OCI-LY3 (cell line): ENCODE data around the gene ZNF608.

Source experiments
- EZH2phosphoT487 ChIP-seq: fragments of 200-600 bp; shearing (Covaris generic); IDR thresholded peaks from 2 replicates; pipeline ENCODE4 v1.6.1; 2018; ENCODE audit warnings: antibody characterized with exemption, mixed run types, low read depth
- TF ChIP-seq, protein P1 (sequence below): fragments of 200-600, 300-600 bp; sonication (generic); IDR thresholded peaks from 2 replicates; pipeline ENCODE4 v1.5.1; 2014; ENCODE audit warnings: antibody characterized with exemption, low read length, low read depth

DNA sequence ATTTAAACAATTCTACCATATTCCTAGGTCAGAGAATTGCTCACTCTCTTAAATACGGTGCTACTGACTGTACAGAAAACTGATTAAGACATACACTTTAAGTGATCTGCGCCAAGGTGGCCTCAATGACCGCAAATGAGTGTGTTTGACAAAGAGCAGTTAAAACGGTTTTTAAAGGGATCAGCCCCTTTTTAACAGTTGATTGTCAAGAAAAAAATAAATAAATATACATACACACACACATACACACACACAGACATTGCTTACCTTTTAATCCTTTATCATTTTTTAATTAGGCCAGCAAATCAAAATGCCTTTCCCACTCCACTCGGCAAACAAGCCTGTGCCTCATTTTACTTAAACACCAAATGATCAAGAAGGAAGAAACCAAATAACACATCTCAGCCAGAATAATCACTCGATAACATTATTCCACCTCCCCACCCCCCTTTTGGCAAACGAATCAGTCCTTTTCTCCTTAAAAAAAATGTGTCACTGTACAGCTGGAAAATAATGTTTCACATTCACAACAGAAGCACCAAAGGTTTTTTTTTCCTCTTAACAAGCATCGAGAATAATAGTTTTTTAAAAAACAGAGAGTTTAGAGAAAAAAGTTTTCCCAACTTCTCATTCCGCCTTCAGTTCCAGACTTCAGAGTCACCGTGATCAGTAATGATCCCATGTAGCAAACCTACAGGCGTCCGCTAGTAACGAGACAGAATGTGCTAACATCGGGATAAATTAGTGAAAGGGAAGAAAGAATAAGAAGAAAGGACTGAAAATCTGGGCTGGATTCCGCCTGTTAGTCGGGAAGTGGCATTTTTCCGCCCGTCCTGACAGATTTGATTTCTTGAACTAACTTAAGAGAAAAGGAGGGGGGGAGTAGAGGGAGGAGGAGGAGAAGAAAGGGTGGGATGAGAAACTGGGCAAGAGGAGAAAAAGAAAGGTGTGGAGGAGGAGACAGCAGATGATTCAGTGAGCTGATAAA lies at the start of gene ZNF608:
- TF ChIP-seq, protein P1, sequence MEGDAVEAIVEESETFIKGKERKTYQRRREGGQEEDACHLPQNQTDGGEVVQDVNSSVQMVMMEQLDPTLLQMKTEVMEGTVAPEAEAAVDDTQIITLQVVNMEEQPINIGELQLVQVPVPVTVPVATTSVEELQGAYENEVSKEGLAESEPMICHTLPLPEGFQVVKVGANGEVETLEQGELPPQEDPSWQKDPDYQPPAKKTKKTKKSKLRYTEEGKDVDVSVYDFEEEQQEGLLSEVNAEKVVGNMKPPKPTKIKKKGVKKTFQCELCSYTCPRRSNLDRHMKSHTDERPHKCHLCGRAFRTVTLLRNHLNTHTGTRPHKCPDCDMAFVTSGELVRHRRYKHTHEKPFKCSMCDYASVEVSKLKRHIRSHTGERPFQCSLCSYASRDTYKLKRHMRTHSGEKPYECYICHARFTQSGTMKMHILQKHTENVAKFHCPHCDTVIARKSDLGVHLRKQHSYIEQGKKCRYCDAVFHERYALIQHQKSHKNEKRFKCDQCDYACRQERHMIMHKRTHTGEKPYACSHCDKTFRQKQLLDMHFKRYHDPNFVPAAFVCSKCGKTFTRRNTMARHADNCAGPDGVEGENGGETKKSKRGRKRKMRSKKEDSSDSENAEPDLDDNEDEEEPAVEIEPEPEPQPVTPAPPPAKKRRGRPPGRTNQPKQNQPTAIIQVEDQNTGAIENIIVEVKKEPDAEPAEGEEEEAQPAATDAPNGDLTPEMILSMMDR: no peak
- TF ChIP-seq EZH2phosphoT487: no peak
